ENCODE data around the gene TRAK2. TPM values are rescaled to one million over a fixed set of nuclear protein-coding genes. Genes with fewer than 3 reads are reported as not detected.

The TRAK2 gene
- total and polyA plus RNA-seq, 2 of the 8 experiments (the other 6 are each of a cell fraction or from before 2014, with no cell fraction given): 4.5 to 15.7 TPM

DNA sequence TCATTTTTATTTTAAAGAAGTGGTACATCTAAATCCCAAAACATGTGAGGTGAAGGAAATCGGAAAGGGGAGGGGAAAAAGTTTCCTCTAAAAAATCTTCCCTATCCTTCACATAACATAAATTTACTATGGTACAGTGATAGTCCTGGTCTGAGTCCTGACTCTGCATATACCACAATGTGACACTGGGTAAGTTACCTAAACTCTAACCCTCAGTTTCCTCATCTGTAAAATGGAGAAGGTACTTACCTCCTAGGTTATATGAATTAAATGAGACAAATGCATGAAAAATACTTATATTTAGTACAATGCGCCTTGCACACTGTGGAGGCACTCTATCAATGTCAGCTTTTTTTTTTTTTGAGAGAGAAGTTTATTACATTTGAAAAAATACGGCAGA, 42.3 kb downstream of the TRAK2 start:
- Histone ChIP-seq H3K79me1 (ENCODE audit: low read depth, low read length) (no peaks in the 10 kb centered on the region), H3K4me3 (ENCODE audit: extremely low read depth in 1 of 4, insufficient read depth in 2 of 4, low read depth in 3 of 4, low read length in 4 of 4) (no peak overlapping the region), H2BK12ac (ENCODE audit: low read depth, low read length) (no peak overlapping the region), H2AK5ac (ENCODE audit: low read depth, low read length) (no peak overlapping the region), H3K9ac (replicated peaks in 1 of 4; ENCODE audit: extremely low read depth in 1 of 4, low read depth in 3 of 4, low read length in 3 of 4) (no peak overlapping the region), H4K8ac (ENCODE audit: extremely low read depth, insufficient read depth, low read length) (no peak overlapping the region), H3K9me3 (ENCODE audit: insufficient read depth in 2 of 2, low read depth in 1 of 2, low read length in 1 of 2) (no peaks in the 10 kb centered on the region), H3K23ac (ENCODE audit: insufficient read length) (no peak overlapping the region), H3K56ac (replicated peaks; ENCODE audit: insufficient read length, low read depth, low read length) (no peak overlapping the region), H3K27me3 (replicated peaks in 1 of 4; ENCODE audit: control insufficient read depth in 3 of 4, extremely low read depth in 1 of 4, insufficient read depth in 3 of 4, low read length in 3 of 4) (no peaks in the 10 kb centered on the region), H3K23me2 (ENCODE audit: low read depth, low read length) (no peaks in the 10 kb centered on the region), H3K36me3 (ENCODE audit: control insufficient read depth in 2 of 4, insufficient read depth in 4 of 4, low read length in 3 of 4) (no peaks in the 10 kb centered on the region; a peak in 1 of 8 replicates), H3K18ac (ENCODE audit: extremely low read depth, low read length) (no peak overlapping the region), H4K91ac (replicated peaks; ENCODE audit: insufficient read length, low read length) (no peak overlapping the region), H2BK15ac (ENCODE audit: low read length) (no peak overlapping the region), H2BK120ac (replicated peaks; ENCODE audit: low read depth, low read length) (no peak overlapping the region), H2AFZ (ENCODE audit: low read length) (no peak overlapping the region), H3K14ac (ENCODE audit: insufficient read length) (no peak overlapping the region), H4K5ac (ENCODE audit: insufficient read length, low read depth, low read length) (no peak overlapping the region), H2BK20ac (ENCODE audit: low read length) (no peak overlapping the region), H3K4me1 (replicated peaks in 1 of 4; ENCODE audit: control insufficient read depth in 3 of 4, insufficient read depth in 4 of 4, low read length in 3 of 4) (peaks cover 0 to 2% (median 0%) of the 10 kb centered on the region in 4 experiments; a peak in 1 of 7 replicates), H3K4ac (replicated peaks; ENCODE audit: insufficient read length, low read depth, low read length) (no peak overlapping the region), H3K27ac (ENCODE audit: low read depth, low read length) (no peak overlapping the region), H4K20me1 (replicated peaks in 1 of 2; ENCODE audit: control insufficient read depth in 1 of 2, insufficient read depth in 2 of 2, low read length in 2 of 2) (peaks cover 0 to 2% of the 10 kb centered on the region in 2 experiments), H2BK5ac (ENCODE audit: low read depth, low read length) (no peak overlapping the region), H3K4me2 (ENCODE audit: insufficient read depth in 1 of 2, low read depth in 2 of 2, low read length in 2 of 2) (no peak overlapping the region), H3K79me2 (ENCODE audit: control insufficient read depth in 1 of 2, insufficient read depth in 2 of 2, low read length in 2 of 2) (no peaks in the 10 kb centered on the region)
- FAIRE-seq (no peak), DNase-seq (ENCODE audit: low read depth in 1 of 2, low spot score in 2 of 2) (no peak)
- POLR2A ChIA-PET (ENCODE audit: partially characterized antibody): no interaction called here
- 86% methylated on average over 3 of the region's 3 CpGs; no CpG with 5 or more reads in 1 of the 2 experiments for WGBS, 2 experiments (ENCODE audit: extremely low coverage in 1 of 2, insufficient coverage in 1 of 2, insufficient read length in 1 of 2, insufficient replicate concordance in 2 of 2, low coverage in 1 of 2, low lambda C conversion rate in 2 of 2, missing lambda C conversion rate in 1 of 2)
- CTCF ChIA-PET (ENCODE audit: partially characterized antibody): no interaction called here
- TF ChIP-seq RXRA (IDR thresholded peaks at IDR 0.05; ENCODE audit: insufficient read depth, low read depth, low read length) (no peak), SAP30 (IDR thresholded peaks at IDR 0.05; ENCODE audit: insufficient read depth, insufficient replicate concordance, low read length) (no peak), SP4 (IDR thresholded peaks at IDR 0.05; ENCODE audit: low read length) (no peak), CHD1 (IDR thresholded peaks at IDR 0.05; ENCODE audit: low read depth, low read length) (no peak), SIX5 (IDR thresholded peaks at IDR 0.05; ENCODE audit: low read depth, low read length) (no peak), RAD21 (IDR thresholded peaks at IDR 0.05 in 1 of 2, conservative IDR thresholded peaks at IDR 0.05 in 1 of 2; ENCODE audit: low read depth in 2 of 2, low read length in 2 of 2) (no peak), HDAC6 (IDR thresholded peaks at IDR 0.05; ENCODE audit: low read depth, low read length) (no peak), JUND (IDR thresholded peaks at IDR 0.05; ENCODE audit: low read length) (no peak)
- TF ChIP-seq, protein P1, sequence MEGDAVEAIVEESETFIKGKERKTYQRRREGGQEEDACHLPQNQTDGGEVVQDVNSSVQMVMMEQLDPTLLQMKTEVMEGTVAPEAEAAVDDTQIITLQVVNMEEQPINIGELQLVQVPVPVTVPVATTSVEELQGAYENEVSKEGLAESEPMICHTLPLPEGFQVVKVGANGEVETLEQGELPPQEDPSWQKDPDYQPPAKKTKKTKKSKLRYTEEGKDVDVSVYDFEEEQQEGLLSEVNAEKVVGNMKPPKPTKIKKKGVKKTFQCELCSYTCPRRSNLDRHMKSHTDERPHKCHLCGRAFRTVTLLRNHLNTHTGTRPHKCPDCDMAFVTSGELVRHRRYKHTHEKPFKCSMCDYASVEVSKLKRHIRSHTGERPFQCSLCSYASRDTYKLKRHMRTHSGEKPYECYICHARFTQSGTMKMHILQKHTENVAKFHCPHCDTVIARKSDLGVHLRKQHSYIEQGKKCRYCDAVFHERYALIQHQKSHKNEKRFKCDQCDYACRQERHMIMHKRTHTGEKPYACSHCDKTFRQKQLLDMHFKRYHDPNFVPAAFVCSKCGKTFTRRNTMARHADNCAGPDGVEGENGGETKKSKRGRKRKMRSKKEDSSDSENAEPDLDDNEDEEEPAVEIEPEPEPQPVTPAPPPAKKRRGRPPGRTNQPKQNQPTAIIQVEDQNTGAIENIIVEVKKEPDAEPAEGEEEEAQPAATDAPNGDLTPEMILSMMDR (IDR thresholded peaks at IDR 0.05; ENCODE audit: control extremely low read depth in 1 of 3, insufficient read depth in 1 of 3, low read depth in 1 of 3, low read length in 3 of 3): no peak
- TF ChIP-seq, protein P2, sequence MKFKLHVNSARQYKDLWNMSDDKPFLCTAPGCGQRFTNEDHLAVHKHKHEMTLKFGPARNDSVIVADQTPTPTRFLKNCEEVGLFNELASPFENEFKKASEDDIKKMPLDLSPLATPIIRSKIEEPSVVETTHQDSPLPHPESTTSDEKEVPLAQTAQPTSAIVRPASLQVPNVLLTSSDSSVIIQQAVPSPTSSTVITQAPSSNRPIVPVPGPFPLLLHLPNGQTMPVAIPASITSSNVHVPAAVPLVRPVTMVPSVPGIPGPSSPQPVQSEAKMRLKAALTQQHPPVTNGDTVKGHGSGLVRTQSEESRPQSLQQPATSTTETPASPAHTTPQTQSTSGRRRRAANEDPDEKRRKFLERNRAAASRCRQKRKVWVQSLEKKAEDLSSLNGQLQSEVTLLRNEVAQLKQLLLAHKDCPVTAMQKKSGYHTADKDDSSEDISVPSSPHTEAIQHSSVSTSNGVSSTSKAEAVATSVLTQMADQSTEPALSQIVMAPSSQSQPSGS (IDR thresholded peaks at IDR 0.05; ENCODE audit: low read length): no peak

Data from H1 (cell line).